Activated effector memory CD4-positive, alpha-beta T cell treated with Interleukin-2 at 50 U/mL for 16 hours (primary cell): Measurements from ENCODE around the gene ZNF782.
A peak's percentile ranks its signal among the peaks of the same experiment; 100 is the strongest.
"Not testable (repeated sequence)": the region's sequence is repeated elsewhere in the genome, so short reads cannot be mapped to it uniquely, and the experiment has no call there.

ENCODE experiments used
- DNase-seq: peaks from one replicate; pipeline ENCODE4 v3.0.0-alpha.2; 2020

The ZNF782 gene

DNA sequence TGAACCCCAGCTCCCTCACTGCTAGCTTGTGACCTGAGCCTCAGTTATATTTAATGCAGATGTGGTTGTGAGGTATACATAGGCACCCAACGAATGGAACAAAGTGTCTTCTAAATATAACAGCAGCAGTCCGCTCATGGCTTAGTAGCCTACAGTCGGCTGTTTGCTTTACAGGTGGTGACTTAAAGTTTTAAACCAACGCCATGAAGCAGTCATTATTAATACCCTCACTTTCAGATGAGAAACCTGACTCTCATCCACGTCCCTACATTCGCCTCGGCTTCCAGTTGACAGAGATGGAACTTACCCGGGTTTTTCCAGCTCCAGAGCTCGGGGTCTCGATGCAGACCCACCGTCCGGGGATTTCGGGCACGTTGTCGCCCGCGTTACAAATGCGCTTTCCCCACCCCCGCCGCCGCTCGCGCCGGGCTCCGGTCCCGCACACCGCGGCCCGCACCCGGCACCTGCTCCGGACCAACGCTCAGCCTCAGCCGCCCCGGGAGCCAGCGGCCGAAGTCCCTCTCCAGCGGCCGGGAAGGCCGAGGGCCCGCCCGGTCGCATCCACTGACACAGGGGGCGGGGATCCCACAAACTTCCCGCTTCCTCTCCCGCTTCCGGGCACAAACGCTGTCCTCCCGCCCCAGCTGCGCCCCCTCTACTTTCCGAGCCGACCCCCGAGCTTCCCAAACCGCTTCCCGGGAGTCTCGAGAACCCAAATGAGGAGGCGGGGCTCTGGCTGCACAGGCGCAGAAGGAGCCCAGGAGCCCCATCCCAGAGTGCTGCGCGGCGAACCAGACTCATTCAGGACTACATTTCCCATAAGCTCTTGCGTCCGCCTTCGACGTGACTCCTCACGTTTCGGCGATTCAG is at the start of gene ZNF782:
Gene ZNF782 (minus strand): TSS at position 734 of the 870 bp plus-strand sequence. CDS start 2,553 bp downstream, outside the sequence.
- DNase-seq = peak; percentile 74

DNA sequence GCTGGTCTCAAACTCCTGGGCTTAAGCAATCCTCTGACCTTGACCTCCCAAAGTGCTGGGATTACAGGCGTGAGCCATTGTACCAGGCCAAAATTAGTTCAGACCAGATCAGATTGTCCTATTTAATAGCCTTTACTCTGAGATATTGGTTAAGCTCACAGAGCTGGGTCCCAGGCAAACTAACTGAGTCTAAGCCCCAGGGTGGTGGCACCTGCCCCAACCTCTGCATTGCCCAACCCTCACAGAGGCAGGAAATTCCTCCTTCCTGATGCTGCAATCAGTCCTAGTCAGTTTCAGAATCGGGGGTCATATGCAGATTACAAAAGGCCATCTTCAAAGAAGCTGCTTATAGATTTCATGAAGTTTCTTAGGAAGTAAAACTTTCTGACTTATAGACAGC is 45.7 kb upstream of the ZNF782 start:
- DNase-seq = not testable (repeated sequence)

DNA sequence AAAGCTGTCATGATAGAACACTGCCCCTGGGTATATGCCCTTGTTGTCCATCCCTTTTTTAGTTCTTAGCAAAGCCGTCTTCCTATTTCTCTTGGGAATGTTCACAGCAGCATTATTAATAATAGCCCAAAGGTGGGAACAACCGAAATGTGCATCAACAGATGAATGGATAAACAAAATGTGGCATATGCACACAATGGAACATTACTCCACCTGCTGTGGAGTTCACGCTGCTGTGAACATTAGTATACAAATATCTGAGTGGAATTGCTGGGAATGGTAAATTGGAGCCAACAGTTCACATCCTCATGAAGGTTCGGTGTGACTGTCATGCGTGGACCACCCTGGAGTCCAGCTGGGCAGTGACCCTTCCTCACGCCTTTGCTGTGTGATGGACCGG is 37.8 kb upstream of the ZNF782 start:
- no peak for DNase-seq

DNA sequence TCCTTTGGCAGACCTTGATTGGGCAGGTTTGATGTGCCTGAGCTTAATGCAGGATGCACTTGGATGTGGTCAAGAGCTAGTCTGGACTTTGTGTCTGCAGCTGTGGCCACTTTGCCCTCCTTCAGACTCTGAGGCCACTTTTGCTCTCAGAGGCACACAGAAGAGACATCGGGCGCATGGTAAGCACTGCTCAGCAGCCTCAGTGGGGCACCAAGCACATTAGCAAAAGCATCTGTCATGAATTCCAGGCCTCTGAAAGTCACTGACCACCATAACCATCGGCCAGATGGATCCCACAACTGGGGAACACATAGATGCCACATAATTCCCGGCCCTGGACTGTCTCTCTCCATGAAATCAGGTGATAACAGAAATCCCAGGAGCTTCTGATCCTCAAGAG is 34.3 kb upstream of the ZNF782 start:
- no peak for DNase-seq

DNA sequence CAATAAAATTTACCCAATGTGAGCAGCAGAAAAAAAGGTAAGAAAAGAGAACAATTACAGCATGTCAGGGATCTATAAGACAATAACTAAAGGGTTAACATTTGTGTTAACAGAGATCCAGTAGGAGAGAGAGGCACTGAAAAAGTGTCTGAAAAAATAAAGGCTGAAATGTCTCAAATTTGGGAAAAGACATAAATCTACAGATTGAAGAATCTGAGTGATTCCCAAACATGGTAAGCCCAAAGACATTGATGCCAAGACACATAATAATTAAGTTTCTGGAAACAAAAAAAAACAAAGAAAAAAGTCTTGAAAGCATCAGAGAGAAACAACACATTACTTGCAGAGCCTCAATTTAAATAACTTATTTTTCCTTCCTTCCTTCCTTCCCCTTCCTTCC is 31.1 kb upstream of the ZNF782 start:
- DNase-seq = no peak

DNA sequence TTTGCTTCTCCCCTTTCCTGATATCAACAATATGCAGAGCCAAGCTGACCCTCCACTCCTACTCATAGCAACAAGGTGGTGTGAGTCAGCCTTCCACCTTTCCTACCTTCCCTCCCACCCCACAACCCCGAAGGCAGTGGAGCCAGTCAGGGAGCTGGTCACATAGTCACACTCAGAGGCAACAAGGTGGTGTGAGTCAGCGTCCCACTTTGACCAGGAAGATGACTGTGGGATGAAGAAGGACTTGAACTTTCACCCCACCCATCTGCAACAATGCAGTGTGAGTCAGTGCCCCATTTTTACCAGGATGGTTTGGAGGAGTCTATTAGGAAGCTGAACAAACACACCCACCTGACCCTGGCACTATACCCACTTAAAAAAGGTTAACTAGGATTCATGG is 30.1 kb upstream of the ZNF782 start:
- DNase-seq = no peak

DNA sequence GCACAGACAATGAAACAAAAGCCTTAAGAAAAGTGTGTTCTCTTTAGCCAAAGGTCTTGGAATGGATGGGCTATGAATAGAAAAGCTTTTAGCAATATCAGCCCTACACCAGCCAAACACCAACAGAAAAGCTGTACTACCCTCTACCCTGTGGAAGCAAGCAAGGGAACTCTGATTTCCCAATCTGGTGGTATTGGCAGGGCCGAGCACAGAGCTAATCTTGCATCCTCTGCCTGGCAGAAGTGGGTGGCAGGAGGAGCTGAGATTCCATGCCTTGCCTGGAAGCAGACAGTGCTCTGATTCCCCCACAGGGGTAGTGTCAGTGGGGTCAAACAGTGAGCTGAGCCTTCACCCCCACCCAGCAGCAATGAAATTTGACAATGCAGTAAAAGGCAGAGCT is 29.6 kb upstream of the ZNF782 start:
- no peak for DNase-seq

DNA sequence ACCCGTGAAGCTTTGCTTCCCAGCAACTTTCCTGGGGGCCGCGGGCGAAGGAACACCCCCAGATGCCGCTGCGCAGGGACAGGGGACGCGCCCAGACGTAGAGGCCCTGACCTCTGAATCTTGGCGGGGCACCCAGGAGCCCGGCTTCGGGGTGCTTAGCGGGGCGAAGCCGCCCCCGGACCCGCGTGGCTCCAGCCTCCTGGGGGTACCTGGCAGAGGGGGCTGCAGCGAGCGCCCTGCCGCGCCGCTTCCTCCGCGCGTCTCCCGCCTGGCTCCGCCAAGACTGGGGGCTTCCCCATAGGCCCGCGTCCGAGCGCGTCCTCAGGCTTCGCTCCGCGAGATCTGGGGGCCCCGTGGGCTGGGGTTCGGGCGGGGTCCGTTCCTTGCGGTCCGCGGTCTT is 23.0 kb upstream of the ZNF782 start:
- DNase-seq = no peak

DNA sequence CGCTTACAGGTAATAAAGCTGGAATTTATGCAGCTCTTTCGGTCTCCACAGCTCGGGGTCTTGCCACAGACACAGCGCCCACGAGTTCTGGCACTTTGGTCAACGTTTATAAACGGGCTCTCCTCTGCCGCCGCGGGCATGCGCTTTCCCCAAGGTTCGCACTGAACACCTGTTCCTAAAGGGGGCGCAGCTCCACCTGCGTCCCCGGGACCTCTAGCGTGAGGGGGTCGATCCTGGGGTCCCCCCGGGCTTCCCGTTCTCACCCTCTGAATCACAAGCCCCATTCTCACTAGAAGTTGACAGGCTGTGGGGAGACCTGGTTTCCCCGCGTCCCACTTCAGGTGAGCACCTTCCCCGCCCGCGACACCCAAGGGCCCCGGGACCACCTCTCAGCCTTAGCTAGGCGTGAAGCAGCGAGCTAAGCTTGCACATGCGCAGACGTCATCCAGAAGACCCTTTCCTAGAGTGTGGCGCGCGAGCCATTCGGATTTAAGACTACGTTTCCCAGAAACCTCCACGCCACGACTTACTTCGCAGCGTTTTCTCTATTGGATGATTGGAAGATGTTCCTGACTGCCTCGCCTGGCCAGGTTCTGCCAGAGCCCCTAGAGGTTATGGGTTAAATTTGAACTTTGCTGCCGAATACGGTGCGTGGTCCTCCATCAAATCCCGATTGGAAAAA is 21.3 kb upstream of the ZNF782 start:
- no peak for DNase-seq

DNA sequence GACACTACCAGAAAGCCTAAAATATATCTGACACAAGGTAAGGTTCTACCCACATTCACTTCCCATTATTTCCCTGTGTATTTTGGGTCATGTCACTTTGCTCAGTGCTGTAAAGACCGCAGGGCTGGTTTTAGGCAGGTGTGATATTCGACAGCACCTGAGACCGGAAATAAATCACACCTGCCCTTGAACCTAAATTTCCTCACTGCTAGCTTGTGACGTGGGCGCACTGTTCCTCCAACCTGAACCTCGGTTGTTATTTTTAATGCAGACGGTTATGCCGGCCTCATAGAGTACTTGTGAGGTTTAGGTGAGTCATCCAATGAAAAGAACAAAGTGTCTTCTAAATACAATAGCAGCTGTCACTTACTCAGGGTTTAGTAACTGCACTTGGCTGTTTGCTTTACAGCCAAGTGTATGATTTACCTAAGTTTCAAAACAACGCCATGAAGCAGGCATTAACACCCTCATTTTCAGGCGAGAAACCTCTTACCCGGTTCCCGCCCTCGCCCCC is 20.7 kb upstream of the ZNF782 start:
- DNase-seq = no peak

DNA sequence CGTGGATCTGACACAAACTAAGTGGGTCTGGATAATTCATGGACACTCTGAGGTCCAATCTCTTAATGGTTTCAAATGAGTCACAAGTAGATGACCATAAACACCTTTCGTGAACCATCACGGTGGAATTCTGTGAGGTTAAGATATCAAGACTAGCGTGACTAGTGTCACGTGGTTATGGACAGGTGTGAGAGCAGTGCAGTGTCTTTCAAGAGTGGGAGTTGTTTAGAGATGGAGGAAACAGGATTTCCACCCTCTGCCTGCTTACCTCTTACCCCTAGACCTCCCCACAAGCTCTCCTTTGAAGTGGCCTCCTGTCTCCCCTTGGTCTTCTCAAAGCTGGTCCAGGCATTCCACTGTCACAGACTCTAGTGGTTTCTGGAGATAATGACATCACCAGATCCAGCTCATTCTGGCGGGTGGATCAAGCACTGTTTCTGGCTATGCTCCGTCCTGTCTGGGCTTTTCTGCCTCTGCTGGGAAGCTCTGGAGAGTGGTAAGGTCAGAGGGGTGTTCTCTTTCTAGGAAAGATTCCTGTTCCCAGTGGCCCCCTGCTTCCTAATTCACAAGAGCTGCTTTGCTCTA is 20.0 kb upstream of the ZNF782 start:
- DNase-seq = no peak

DNA sequence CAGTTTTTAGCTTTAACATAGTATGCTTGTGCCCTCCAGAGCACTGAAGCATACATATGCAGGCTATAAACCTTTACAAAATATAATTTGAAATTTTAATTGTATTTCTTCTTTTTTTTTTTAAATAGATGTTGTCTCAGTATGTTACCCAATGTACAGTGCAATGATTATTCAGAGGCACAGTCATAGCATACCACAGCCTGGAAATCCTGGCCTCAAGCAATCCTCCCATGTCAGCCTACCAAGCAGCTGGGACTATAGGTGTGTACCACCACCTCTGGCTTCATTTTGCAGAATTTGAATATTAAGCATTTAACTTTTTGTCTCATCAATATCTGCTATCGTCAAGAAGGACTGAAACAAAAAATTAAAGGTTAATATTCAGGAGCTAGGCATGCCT is 16.9 kb upstream of the ZNF782 start:
- DNase-seq = no peak

DNA sequence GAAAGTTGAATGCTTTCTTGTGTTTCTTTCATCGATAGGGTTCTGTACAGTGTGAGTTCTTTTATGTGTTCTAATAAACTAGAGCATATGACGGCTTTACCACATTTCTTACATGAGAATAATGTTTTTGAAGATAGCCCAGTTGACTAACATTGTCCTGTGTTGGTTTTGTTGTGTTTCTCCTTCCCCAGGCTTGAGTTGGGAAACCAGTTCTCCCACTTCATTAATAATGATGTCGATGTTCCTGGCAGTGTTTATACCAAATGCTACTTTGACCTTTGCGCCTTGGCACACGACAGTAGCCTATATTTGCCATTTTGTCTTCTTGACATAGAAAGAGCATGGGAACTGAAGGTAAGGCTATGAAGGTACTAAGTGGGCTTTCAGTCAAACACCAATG is 14.4 kb upstream of the ZNF782 start:
- DNase-seq = no peak

DNA sequence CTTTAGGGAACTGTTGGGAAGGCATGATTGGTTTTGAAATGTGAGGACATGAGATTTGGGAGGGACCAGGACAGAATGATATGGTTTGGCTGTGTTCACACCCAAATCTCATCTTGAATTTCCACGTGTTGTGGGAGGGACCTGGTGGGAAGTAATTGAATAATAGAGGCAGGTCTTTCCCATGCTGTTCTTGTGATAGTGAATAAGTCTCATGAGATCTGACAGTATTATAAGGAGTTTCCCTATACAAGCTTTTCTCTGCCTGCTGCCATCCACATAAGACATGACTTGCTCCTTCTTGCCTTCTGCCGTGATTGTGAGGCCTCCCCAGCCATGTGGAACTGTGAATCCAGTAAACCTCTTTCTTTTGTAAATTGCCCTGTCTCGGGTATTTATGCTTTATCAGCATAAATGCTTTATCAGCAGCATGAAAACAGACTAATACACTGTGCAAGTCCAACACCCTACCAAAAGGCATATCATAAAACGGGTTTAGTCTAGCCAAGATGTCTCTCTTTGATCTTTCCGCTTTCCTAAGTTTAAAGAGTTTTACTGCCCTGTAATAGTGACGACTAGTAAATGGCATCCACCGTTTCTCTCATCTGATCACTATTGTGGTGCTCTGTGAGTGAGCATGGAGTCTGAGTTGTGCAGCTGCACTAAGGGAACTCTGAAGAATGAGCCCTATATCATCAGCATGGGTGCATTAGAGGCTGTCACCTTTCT is 12.9 kb upstream of the ZNF782 start:
- no peak for DNase-seq

DNA sequence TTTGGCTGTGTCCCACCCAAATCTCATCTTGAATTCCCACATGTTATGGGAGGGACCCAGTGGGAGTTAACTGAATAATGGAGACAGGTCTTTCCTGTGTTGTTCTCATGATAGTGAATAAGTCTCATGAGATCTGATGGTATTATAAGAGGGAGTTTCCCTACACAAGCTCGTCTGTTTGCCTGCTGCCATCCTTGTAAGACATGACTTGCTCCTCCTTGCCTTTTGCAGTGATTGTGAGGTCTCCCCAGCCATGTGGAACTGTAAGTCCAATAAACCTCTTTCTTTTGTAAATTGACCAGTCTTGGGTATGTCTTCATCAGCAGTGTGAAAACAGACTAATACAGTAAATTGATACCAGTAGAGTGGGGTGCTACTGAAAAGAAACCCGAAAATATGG is 10.9 kb upstream of the ZNF782 start:
- not testable (repeated sequence) for DNase-seq

DNA sequence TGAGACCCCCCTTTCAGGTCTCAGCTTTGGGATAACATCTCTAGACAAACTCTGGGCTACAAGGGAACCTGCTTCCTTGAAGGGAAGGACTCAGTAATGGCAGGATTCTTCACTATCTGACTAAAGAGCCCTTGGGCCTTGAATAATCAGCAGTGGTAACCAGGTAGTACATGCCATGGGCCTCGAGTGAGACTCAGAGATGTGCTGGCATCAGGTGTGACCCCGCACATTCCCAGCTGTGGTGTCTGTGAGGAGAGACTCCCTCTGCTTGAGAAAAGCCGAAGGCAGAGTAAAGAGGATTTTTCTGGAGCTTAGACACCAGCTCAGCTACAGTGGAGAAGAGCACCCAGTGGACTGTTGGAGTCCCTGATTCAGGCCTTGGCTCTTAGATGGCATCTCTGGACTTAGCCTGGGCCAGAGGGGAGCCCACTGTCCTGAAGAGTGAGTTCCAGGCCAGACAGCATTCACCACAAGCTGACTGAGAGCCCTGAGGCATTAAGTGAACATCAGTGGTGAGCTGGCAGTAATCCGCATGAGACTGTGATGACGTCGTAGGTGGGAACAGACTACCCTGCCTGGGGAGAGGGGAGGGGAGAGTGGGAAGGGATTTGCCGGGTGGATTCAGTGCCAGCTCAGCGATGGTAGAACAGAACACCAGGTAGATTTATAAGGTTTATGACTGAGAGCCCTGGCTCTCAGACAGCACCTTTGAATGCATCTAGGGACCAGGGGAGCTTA is 5.3 kb upstream of the ZNF782 start:
- no peak for DNase-seq

DNA sequence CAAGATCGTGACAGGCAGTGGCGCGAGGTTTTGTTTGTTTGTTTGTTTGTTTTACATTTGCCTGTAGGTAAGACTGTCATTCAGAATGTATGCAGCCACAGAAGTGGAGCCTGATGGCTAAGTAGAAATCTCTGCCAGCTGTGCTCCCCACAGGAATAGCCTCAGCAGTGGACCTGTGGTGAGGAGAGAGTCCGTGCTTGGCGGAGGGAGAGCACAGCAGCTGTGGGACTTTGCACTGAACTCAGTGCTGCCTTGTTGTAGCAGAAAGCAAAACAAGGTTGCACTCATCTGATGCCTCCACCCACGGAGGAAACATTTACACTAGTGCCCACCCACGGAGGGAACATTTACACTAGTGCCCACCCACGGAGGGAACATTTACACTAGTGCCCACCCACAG is 4.4 kb upstream of the ZNF782 start:
- no peak for DNase-seq

DNA sequence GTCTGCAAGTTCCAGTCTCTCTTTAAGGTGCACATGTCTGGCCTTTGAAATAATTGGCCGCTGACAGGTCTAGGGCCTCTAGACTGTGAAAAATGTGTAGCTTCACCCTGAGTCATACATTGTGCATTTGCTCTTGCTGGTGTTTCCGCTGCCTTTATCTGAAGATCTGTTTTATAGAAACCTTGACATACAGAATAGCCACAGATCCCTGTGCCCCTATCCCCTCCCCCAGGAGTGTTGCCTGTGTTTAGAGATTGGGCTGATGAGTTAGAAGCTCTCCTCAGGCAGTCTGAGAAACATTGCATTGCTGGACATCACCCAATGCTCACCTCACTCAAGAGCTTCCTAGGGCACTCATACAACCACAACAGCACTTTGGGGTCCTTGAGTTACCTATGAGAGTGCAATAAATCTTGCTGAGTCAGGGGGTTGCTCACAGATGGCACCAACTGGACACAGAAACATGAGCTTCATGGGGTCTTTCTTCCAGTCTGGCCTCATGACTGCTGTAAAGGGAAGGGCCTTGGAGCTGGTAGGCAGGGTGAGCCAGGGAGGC is 3.8 kb upstream of the ZNF782 start:
- no peak for DNase-seq

DNA sequence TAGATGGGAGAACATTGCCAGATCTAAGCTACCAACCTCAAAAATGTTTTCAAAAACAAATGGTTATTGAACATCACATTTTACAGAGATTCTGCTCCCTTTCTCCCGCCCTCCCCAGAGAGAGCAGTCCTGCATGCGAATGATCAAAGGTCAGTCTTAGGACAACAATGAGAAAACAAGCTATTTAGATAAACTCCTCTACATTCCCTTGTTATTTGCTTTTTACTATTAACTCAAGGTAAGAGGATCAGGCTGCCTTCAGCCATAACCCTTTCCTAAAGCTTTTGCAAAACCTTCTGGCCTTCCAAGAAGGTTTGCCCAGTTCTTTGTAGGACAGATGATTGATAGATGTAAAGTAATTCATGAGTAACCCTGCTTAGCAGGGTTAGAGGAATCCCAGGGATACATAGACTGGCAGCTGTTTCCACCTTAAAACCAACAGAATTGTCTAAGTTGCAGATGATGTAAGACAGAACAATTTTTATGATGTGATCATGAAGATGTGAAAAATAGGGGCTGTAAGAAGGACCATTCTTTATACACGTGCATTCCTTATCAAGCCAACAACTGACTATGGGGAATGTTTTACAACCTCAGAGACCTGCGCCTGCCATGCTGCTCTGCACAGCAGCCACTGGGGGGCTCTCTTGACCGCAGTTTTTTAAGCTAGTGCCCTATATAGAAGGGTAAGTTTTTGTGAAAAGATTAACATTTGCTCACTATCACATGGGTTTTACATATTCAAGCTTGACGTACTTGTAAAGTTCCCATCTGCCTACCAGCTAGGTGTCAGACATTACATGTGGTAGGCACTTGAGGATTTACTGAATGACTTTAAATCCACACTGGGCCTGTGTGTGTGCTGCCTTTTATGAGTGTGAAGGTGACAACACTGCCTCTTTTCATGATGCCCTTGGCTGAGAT is 2.3 kb upstream of the ZNF782 start:
- DNase-seq = peak; percentile 41

DNA sequence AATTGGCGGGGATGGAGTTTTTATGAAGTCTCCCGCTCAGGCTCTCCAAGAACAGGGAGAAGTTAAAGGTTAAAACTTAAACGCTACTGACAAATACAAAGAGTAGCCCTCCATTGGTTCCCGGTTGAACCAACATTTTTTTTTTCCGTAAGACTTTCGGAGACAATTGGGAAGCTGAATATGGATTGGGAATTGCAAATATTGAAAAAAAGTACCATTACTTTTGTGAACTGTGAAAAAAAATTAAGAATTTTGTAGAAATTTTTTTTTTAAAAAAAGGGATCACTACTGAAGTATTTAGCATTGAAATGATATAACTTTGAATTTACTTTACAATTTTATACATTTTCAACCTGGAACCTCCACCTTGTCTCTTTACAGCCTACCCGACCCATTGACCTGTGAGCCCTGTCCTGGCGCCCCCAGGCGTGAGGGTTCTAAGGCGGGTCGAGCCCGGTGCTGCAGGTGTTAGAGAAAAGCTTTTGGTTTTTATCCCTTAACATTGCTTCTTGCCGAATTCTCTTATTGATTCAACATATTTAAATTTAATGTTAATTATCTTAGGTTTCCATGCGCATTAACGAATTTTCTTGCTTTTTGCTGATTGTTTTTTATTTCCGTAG is 448 bp upstream of the ZNF782 start:
- no peak for DNase-seq
